H1 (cell line): ENCODE data around the gene HINT2. TPM values are rescaled to one million over a fixed set of nuclear protein-coding genes. Genes with fewer than 3 reads are reported as not detected.

ENCODE experiments used
- CTCF ChIA-PET: fragments of 300-600 bp; sonication (Branson Sonifier 250); formaldehyde crosslinking; loops from one replicate; lab custom pipeline; 2021; ENCODE audit not compliant: partially characterized antibody; lab: Charles Lee
- POLR2A ChIA-PET: fragments of 300-600 bp; sonication (Branson Sonifier 250); formaldehyde crosslinking; loops from one replicate; lab custom pipeline; 2021; ENCODE audit warnings: inconsistent platforms; ENCODE audit not compliant: partially characterized antibody; lab: Charles Lee
- DNase-seq, 2 experiments: peaks; one replicate each; pipeline versions ENCODE4 v3.0.0 to v3.0.0-alpha.2; 2010 to 2022; ENCODE audit warnings: low spot score in 2 of 2, low read depth in 1 of 2, mixed read lengths in 1 of 2
- FAIRE-seq: peaks from 2 replicates; lab custom pipeline; 2011; peaks lifted over from hg19 to GRCh38; lab: Jason Lieb, UNC
- H2AFZ ChIP-seq: 2 replicates; pipeline ENCODE4 v1.8.1; 2012; ENCODE audit warnings: low read length, inconsistent platforms
- H2AK5ac ChIP-seq: 2 replicates; pipeline ENCODE4 v1.6.1; 2013; ENCODE audit warnings: low read depth, low read length
- H2BK120ac ChIP-seq: replicated peaks from 2 replicates; pipeline ENCODE3; 2013; ENCODE audit warnings: low read depth, low read length, inconsistent platforms
- H2BK12ac ChIP-seq: 2 replicates; pipeline ENCODE4 v1.6.1; 2013; ENCODE audit warnings: low read depth, low read length
- H2BK15ac ChIP-seq: 2 replicates; pipeline ENCODE4 v1.6.1; 2013; ENCODE audit warnings: low read length
- H2BK20ac ChIP-seq: 2 replicates; pipeline ENCODE4 v1.6.1; 2013; ENCODE audit warnings: low read length
- H2BK5ac ChIP-seq: 2 replicates; pipeline ENCODE4 v1.6.1; 2013; ENCODE audit warnings: low read depth, low read length
- H3K14ac ChIP-seq: 2 replicates; pipeline ENCODE4 v1.6.1; 2013; ENCODE audit warnings: inconsistent platforms; ENCODE audit not compliant: insufficient read length
- H3K18ac ChIP-seq: 2 replicates; pipeline ENCODE4 v1.6.1; 2013; ENCODE audit warnings: low read length; ENCODE audit errors: extremely low read depth
- H3K23ac ChIP-seq: 2 replicates; pipeline ENCODE4 v1.6.1; 2013; ENCODE audit warnings: inconsistent platforms; ENCODE audit not compliant: insufficient read length
- H3K23me2 ChIP-seq: 2 replicates; pipeline ENCODE4 v1.6.1; 2013; ENCODE audit warnings: low read depth, low read length
- H3K27ac ChIP-seq: 2 replicates; pipeline ENCODE4 v1.6.1; 2011; ENCODE audit warnings: low read depth, low read length, inconsistent platforms
- H3K27me3 ChIP-seq, 4 experiments: replicated peaks in 1 of 4; 1 replicate in 1 of 4; 2 replicates in 3 of 4; pipeline versions ENCODE4 v1.6.1 to v1.8.1; 2011 to 2013; ENCODE audit warnings: low read length in 3 of 4, mild to moderate bottlenecking in 3 of 4, inconsistent platforms in 2 of 4, mixed read lengths in 2 of 4, moderate library complexity in 1 of 4; ENCODE audit not compliant: control insufficient read depth in 3 of 4, insufficient read depth in 3 of 4; ENCODE audit errors: extremely low read depth in 1 of 4
- H3K36me3 ChIP-seq, 4 experiments: 2 replicates each; pipeline versions ENCODE4 v1.6.1 to v1.8.1; 2011 to 2013; ENCODE audit warnings: mild to moderate bottlenecking in 4 of 4, low read length in 3 of 4, moderate library complexity in 2 of 4, control low read depth in 1 of 4, inconsistent platforms in 1 of 4; ENCODE audit not compliant: insufficient read depth in 4 of 4, control insufficient read depth in 2 of 4
- H3K4ac ChIP-seq: replicated peaks from 2 replicates; pipeline ENCODE3; 2013; ENCODE audit warnings: low read length, low read depth, mixed read lengths, inconsistent platforms; ENCODE audit not compliant: insufficient read length
- H3K4me1 ChIP-seq, 4 experiments: replicated peaks in 1 of 4; 1 replicate in 1 of 4; 2 replicates in 3 of 4; pipeline versions ENCODE4 v1.6.1 to v1.8.1; 2011 to 2013; ENCODE audit warnings: low read length in 3 of 4, inconsistent platforms in 2 of 4, mixed read lengths in 1 of 4; ENCODE audit not compliant: insufficient read depth in 4 of 4, control insufficient read depth in 3 of 4
- H3K4me2 ChIP-seq, 2 experiments: 2 replicates each; pipeline versions ENCODE4 v1.6.1 to v1.8.1; 2011 to 2013; ENCODE audit warnings: low read depth in 2 of 2, low read length in 2 of 2, control low read depth in 1 of 2, inconsistent platforms in 1 of 2, mild to moderate bottlenecking in 1 of 2; ENCODE audit not compliant: insufficient read depth in 1 of 2
- H3K4me3 ChIP-seq, 4 experiments: fragments of 200-600, 300-600 bp in 1 of 4; sonication (generic), shearing (Covaris generic), sonication (Bioruptor Twin) in 1 of 4; 2 replicates each; pipeline versions ENCODE4 v1.5.1 to v1.8.1; 2011 to 2016; ENCODE audit warnings: low read length in 4 of 4, low read depth in 3 of 4, control low read depth in 2 of 4, inconsistent platforms in 2 of 4, mild to moderate bottlenecking in 2 of 4, mixed read lengths in 1 of 4, moderate library complexity in 1 of 4; ENCODE audit not compliant: insufficient read depth in 2 of 4; ENCODE audit errors: extremely low read depth in 1 of 4
- H3K56ac ChIP-seq: replicated peaks from 2 replicates; pipeline ENCODE3; 2013; ENCODE audit warnings: low read depth, mild to moderate bottlenecking, mixed read lengths, low read length, inconsistent platforms; ENCODE audit not compliant: insufficient read length
- H3K79me1 ChIP-seq: 2 replicates; pipeline ENCODE4 v1.6.1; 2013; ENCODE audit warnings: low read depth, low read length, control low read depth
- H3K79me2 ChIP-seq, 2 experiments: 2 replicates each; pipeline versions ENCODE4 v1.6.1 to v1.8.1; 2012 to 2013; ENCODE audit warnings: low read length in 2 of 2, mild to moderate bottlenecking in 2 of 2, inconsistent platforms in 1 of 2; ENCODE audit not compliant: insufficient read depth in 2 of 2, control insufficient read depth in 1 of 2
- H3K9ac ChIP-seq, 4 experiments: replicated peaks in 1 of 4; 1 replicate in 1 of 4; 2 replicates in 3 of 4; pipeline versions ENCODE4 v1.6.1 to v1.8.1; 2011 to 2013; ENCODE audit warnings: low read depth in 3 of 4, low read length in 3 of 4, control low read depth in 2 of 4, mild to moderate bottlenecking in 2 of 4, moderate library complexity in 2 of 4, inconsistent platforms in 1 of 4; ENCODE audit errors: extremely low read depth in 1 of 4
- H3K9me3 ChIP-seq, 2 experiments: 2 replicates each; pipeline versions ENCODE4 v1.6.1 to v1.8.1; 2012 to 2013; ENCODE audit warnings: mild to moderate bottlenecking in 2 of 2, moderate library complexity in 2 of 2, control low read depth in 1 of 2, inconsistent platforms in 1 of 2, low read depth in 1 of 2, low read length in 1 of 2, mixed read lengths in 1 of 2; ENCODE audit not compliant: insufficient read depth in 2 of 2
- H4K20me1 ChIP-seq, 2 experiments: replicated peaks in 1 of 2; 2 replicates each; pipeline versions ENCODE3 to v1.8.1; 2011 to 2013; ENCODE audit warnings: inconsistent platforms in 2 of 2, low read length in 2 of 2, mild to moderate bottlenecking in 1 of 2; ENCODE audit not compliant: insufficient read depth in 2 of 2, control insufficient read depth in 1 of 2
- H4K5ac ChIP-seq: 2 replicates; pipeline ENCODE4 v1.6.1; 2013; ENCODE audit warnings: low read length, low read depth, mixed read lengths, inconsistent platforms; ENCODE audit not compliant: insufficient read length
- H4K8ac ChIP-seq: 2 replicates; pipeline ENCODE4 v1.8.0; 2013; ENCODE audit warnings: mild to moderate bottlenecking, moderate library complexity, low read length, inconsistent platforms; ENCODE audit not compliant: insufficient read depth; ENCODE audit errors: extremely low read depth
- H4K91ac ChIP-seq: replicated peaks from 2 replicates; pipeline ENCODE3; 2013; ENCODE audit warnings: low read length, mixed read lengths, inconsistent platforms; ENCODE audit not compliant: insufficient read length
- ATF2 ChIP-seq: IDR thresholded peaks from 2 replicates; pipeline ENCODE4 v1.6.1; 2012; ENCODE audit warnings: low read length, inconsistent platforms
- ATF3 ChIP-seq: IDR thresholded peaks from 2 replicates; pipeline ENCODE4 v1.6.1; 2011; ENCODE audit warnings: low read depth, mild to moderate bottlenecking, low read length; ENCODE audit not compliant: insufficient read depth
- BRCA1 ChIP-seq: IDR thresholded peaks from 2 replicates; pipeline ENCODE4 v1.6.1; 2012; ENCODE audit warnings: low read depth, low read length, improper control_type of control experiment
- E2F6 ChIP-seq: IDR thresholded peaks from 2 replicates; pipeline ENCODE4 v1.6.1; 2012; ENCODE audit warnings: inconsistent platforms
- EP300 ChIP-seq, 2 experiments: IDR thresholded peaks; 1 replicate in 1 of 2; 2 replicates in 1 of 2; pipeline ENCODE4 v1.6.1; 2011 to 2012; ENCODE audit warnings: low read depth in 2 of 2, low read length in 2 of 2, mild to moderate bottlenecking in 2 of 2, borderline replicate concordance in 1 of 2, inconsistent platforms in 1 of 2, moderate library complexity in 1 of 2
- POLR2AphosphoS5 ChIP-seq: IDR thresholded peaks from 2 replicates; pipeline ENCODE4 v1.6.1; 2011; ENCODE audit warnings: low read depth, low read length
- WGBS, 2 experiments: shearing (Covaris generic) in 1 of 2; methylation state at CpG; one replicate each; pipeline versions ENCODE4 v1.1.6 to v1.1.7; 2013 to 2015; ENCODE audit warnings: low lambda C conversion rate in 2 of 2, mixed read lengths in 2 of 2, inconsistent platforms in 1 of 2, low coverage in 1 of 2, missing lambda C conversion rate in 1 of 2; ENCODE audit not compliant: insufficient replicate concordance in 2 of 2, insufficient coverage in 1 of 2, insufficient read length in 1 of 2; ENCODE audit errors: extremely low coverage in 1 of 2, missing lambda C conversion rate in 1 of 2; 5-methylcytosine and 5-hydroxymethylcytosine counted together
- polyA plus RNA-seq, 7 experiments: library from polyadenylated mRNA; depleted of rRNA in 3 of 7; stranded (reverse) in 5 of 7; unstranded in 2 of 7; fragments of >200 nt in 5 of 7; fragments of 200-250 nt in 2 of 7; gene quantifications; 1 replicate in 5 of 7; 2 replicates in 1 of 7; 4 replicates in 1 of 7; pipeline versions ENCODE4 v1.2.1 to v1.2.3, GENCODE V29; 2011 to 2013; ENCODE audit warnings: missing spikeins in 2 of 7, mixed read lengths in 2 of 7
- total RNA-seq: library from RNA; stranded (reverse); fragmentation: NEBNext Ultra II Directional; extraction: Animal tissue kit (Norgen Biotek cat#: 25700); gene quantifications from 2 replicates; pipeline ENCODE4 v1.2.1, GENCODE V29; 2021
- TF ChIP-seq, protein P1 (sequence below): IDR thresholded peaks from 2 replicates; pipeline ENCODE4 v1.6.1; 2012; ENCODE audit warnings: inconsistent platforms

HINT2 gene
- total and polyA plus RNA-seq, 2 of the 8 experiments (the other 6 are each of a cell fraction or from before 2014, with no cell fraction given): 32.1 to 51.2 TPM

DNA sequence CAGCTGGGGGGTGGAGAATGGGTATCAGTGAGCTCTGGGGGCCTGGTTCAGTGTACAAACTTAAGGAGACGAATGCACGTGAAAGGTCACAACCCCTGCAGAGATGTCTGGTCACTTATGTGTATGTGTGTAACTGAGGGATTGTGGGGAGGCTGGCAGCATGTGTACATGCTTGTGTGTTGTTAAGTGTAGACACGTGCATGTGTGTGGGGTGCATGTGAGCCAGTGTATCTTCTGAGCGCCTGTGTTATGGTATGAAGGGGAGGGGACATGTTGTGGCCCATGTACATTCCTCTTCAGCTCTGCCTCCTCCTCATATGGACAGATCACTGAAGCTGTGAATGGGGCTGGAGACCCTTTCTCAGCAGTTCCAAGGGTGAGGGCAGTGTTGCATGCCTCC, 16.2 kb upstream of the HINT2 start:
- no peak overlapping the region; a peak in 1 of 4 replicates for H3K4me2 ChIP-seq

More for the DNA sequence above, 16.2 kb upstream of the HINT2 start:
- H3K27ac ChIP-seq: no peak overlapping the region
- H3K36me3 ChIP-seq: no peaks in the 10 kb centered on the region
- no peaks in the 10 kb centered on the region for H3K9me3 ChIP-seq
- H3K56ac ChIP-seq: no peak overlapping the region
- ChIA-PET CTCF (interaction anchor here (1.2 to 10.6 kb wide), 6 partner anchors 11 to 72 kb away, joined by 3 to 115 read pairs (median 6); partner anchors contain the start of genes HINT2 and SPAG8), POLR2A (interaction anchor here (1.4 to 2.0 kb wide), 2 partner anchors 11 to 14 kb away, joined by 3 to 9 read pairs; no protein-coding TSS in a partner anchor)
- no peaks in the 10 kb centered on the region for H3K79me1 ChIP-seq
- no peak for DNase-seq
- H3K23ac ChIP-seq: no peak overlapping the region
- peaks cover 0 to 12% (median 6%) of the 10 kb centered on the region in 4 experiments; a peak in 6 of 7 replicates for H3K4me1 ChIP-seq
- no peaks in the 10 kb centered on the region for H3K79me2 ChIP-seq
- no peak overlapping the region for H2BK15ac ChIP-seq
- peaks cover 10% of the 10 kb centered on the region for H3K23me2 ChIP-seq
- FAIRE-seq: no peak
- no peak overlapping the region for H3K9ac ChIP-seq
- no peak overlapping the region for H2BK5ac ChIP-seq
- H2AK5ac ChIP-seq: no peak overlapping the region
- H3K27me3 ChIP-seq: no peaks in the 10 kb centered on the region
- no peak overlapping the region for H2AFZ ChIP-seq
- H4K8ac ChIP-seq: no peak overlapping the region
- H2BK12ac ChIP-seq: no peak overlapping the region
- WGBS, 2 experiments: 82% methylated on average over 4 of the region's 4 CpGs; no CpG with 5 or more reads in 1 of the 2 experiments
- TF ChIP-seq BRCA1: no peak
- TF ChIP-seq, protein P1, sequence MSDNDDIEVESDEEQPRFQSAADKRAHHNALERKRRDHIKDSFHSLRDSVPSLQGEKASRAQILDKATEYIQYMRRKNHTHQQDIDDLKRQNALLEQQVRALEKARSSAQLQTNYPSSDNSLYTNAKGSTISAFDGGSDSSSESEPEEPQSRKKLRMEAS: no peak
- TF ChIP-seq EP300 (IDR thresholded peaks at IDR 0.05; ENCODE audit: borderline replicate concordance in 1 of 2, low read depth in 2 of 2, low read length in 2 of 2): no peak
- no peak for TF ChIP-seq E2F6
- TF ChIP-seq POLR2AphosphoS5: no peak
- TF ChIP-seq ATF3: no peak
- TF ChIP-seq ATF2: no peak
- no peak overlapping the region for H3K18ac ChIP-seq
- H3K14ac ChIP-seq: no peak overlapping the region
- H4K5ac ChIP-seq: no peak overlapping the region
- no peak overlapping the region for H3K4ac ChIP-seq
- no peak overlapping the region for H4K91ac ChIP-seq
- H3K4me3 ChIP-seq: no peak overlapping the region
- H2BK20ac ChIP-seq: no peak overlapping the region
- no peak overlapping the region for H2BK120ac ChIP-seq
- H4K20me1 ChIP-seq: no peaks in the 10 kb centered on the region
